PC-3 (cell line): ENCODE results near the gene BMPR1A. TPM values are rescaled to one million over a fixed set of nuclear protein-coding genes. Genes with fewer than 3 reads are reported as not detected.

ENCODE experiments used
- ATAC-seq: fragments of 200-7000 bp; cut with Tn5 transposase; 2 replicates; pipeline ENCODE4 v1.9.1; 2020; ENCODE audit warnings: mild to moderate bottlenecking, moderate library complexity
- BruUV-seq: library from RNA; stranded (reverse); fragments of 400-500 nt; replicated peaks from 2 replicates; lab custom pipeline; 2021; lab: Mats Ljungman, UMichigan
- CTCF ChIA-PET: fragments of 300-600 bp; sonication (Branson Sonifier 250); formaldehyde crosslinking; loops from one replicate; lab custom pipeline; 2022; ENCODE audit warnings: antibody characterized with exemption; lab: Charles Lee
- POLR2A ChIA-PET: fragments of 300-600 bp; sonication (Branson Sonifier 250); formaldehyde crosslinking; loops from one replicate; lab custom pipeline; 2022; ENCODE audit warnings: antibody characterized with exemption; ENCODE audit not compliant: unreplicated experiment; lab: Charles Lee
- DNase-seq: peaks from one replicate; pipeline ENCODE4 v3.0.0-alpha.2; 2015
- H2AFZ ChIP-seq: fragments of 300-600 bp; sonication (generic); 2 replicates; pipeline ENCODE4 v1.6.0; 2016; ENCODE audit warnings: antibody characterized with exemption, low read length
- H3F3A ChIP-seq: fragments of 300-600 bp; sonication (generic); one replicate; pipeline ENCODE4 v1.6.0; 2017; ENCODE audit warnings: antibody characterized with exemption, low read length, control low read depth, mild to moderate bottlenecking; ENCODE audit not compliant: unreplicated experiment
- H3K27ac ChIP-seq: fragments of 300-600 bp; sonication (generic); 2 replicates; pipeline ENCODE4 v1.5.1; 2016; ENCODE audit warnings: mild to moderate bottlenecking, low read length
- H3K27me3 ChIP-seq: fragments of 300-600 bp; sonication (generic); 2 replicates; pipeline ENCODE4 v1.6.1; 2016; ENCODE audit warnings: low read length, mixed read lengths
- H3K36me3 ChIP-seq: fragments of 300-600 bp; sonication (generic); 2 replicates; pipeline ENCODE4 v1.6.1; 2016; ENCODE audit warnings: low read depth, mixed run types, low read length, mixed read lengths
- H3K4me1 ChIP-seq: fragments of 300-600 bp; sonication (generic); 2 replicates; pipeline ENCODE4 v1.5.1; 2016; ENCODE audit warnings: low read length; ENCODE audit not compliant: insufficient read depth
- H3K4me2 ChIP-seq: fragments of 300-600 bp; sonication (generic); 2 replicates; pipeline ENCODE4 v1.6.0; 2016; ENCODE audit warnings: low read length
- H3K4me3 ChIP-seq: fragments of 300-600 bp; sonication (generic); 2 replicates; pipeline ENCODE4 v1.5.1; 2016; ENCODE audit warnings: mild to moderate bottlenecking, low read length, mixed read lengths
- H3K79me2 ChIP-seq: fragments of 300-600 bp; sonication (generic); 2 replicates; pipeline ENCODE4 v1.6.1; 2017; ENCODE audit warnings: low read length, mixed read lengths
- H3K9ac ChIP-seq: fragments of 300-600 bp; sonication (generic); 2 replicates; pipeline ENCODE4 v1.6.0; 2016; ENCODE audit warnings: mild to moderate bottlenecking, low read length
- H3K9me2 ChIP-seq: fragments of 300-600 bp; sonication (generic); replicated peaks from 2 replicates; pipeline ENCODE4 v1.6.1; 2016; ENCODE audit warnings: mixed run types, low read length, mixed read lengths
- H3K9me3 ChIP-seq: fragments of 300-600 bp; sonication (generic); 2 replicates; pipeline ENCODE4 v1.6.1; 2016; ENCODE audit warnings: low read length, mixed read lengths
- H4K20me1 ChIP-seq: fragments of 300-600 bp; sonication (generic); 2 replicates; pipeline ENCODE4 v1.6.1; 2016; ENCODE audit warnings: low read length, mixed read lengths
- EZH2 ChIP-seq: fragments of 300-600 bp; sonication (generic); IDR thresholded peaks from one replicate; pipeline ENCODE4 v1.6.1; 2017; ENCODE audit warnings: antibody characterized with exemption, mild to moderate bottlenecking, low read length; ENCODE audit not compliant: unreplicated experiment
- EZH2phosphoT487 ChIP-seq: fragments of 300-600 bp; sonication (generic); IDR thresholded peaks from 2 replicates; pipeline ENCODE4 v1.6.1; 2018; ENCODE audit warnings: mild to moderate bottlenecking, antibody characterized with exemption, low read length, borderline replicate concordance
- intact Hi-C: fragments of 100-400 bp; cut with micrococcal nuclease; formaldehyde crosslinking; loops from 2 replicates; pipeline ENCODE4 v1.9.0; 2023
- total RNA-seq: library from RNA; depleted of rRNA; stranded (reverse); fragments of >200 nt; gene quantifications from 2 replicates; pipeline ENCODE4 v1.2.3, GENCODE V29; 2014
- TF ChIP-seq, protein P1 (sequence below): fragments of 300-600 bp; sonication (generic); conservative IDR thresholded peaks from 2 replicates; pipeline ENCODE4 v1.5.1; 2017; ENCODE audit warnings: antibody characterized with exemption, low read depth, mild to moderate bottlenecking, low read length

Gene BMPR1A
- total RNA-seq, 1 experiment from 2014 or later = 14.5 TPM

DNA sequence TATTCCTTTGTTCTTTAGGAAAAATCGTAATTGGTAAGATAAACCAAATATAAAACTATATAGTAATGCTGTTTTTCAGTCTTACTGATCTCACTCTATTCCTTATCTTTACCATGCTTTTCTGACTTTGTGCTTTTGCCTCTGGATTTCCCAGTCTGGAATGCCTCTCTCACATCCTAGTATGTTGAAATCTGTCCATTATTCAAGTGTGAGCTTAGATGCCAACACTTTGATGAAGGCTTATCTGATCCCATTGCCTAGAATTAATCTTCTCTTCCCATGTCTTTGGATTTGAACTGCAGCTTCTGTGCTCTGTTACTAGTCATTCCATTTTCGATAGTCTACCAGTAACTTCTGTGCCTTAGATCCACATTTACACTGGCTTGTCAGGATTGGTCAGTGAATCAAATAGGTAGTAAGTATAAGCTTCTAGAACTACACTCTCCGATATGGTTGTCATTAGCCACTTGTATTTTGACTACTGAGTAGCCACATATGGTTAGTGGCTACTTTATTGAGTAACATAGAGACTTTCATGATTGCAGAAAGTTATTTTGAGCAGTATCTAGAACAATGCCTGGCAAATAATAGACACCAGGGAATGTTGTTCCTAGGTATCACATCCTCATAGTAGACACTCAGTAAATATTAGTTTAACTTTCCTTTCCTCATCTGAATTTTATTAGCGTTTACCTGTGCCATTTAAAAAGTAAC, 92.9 kb downstream of the BMPR1A start:
- no peaks in the 10 kb centered on the region for H3K27me3 ChIP-seq
- no peaks in the 10 kb centered on the region for H3K9me3 ChIP-seq
- TF ChIP-seq EZH2 (no peak), EZH2phosphoT487 (no peak)
- TF ChIP-seq, protein P1, sequence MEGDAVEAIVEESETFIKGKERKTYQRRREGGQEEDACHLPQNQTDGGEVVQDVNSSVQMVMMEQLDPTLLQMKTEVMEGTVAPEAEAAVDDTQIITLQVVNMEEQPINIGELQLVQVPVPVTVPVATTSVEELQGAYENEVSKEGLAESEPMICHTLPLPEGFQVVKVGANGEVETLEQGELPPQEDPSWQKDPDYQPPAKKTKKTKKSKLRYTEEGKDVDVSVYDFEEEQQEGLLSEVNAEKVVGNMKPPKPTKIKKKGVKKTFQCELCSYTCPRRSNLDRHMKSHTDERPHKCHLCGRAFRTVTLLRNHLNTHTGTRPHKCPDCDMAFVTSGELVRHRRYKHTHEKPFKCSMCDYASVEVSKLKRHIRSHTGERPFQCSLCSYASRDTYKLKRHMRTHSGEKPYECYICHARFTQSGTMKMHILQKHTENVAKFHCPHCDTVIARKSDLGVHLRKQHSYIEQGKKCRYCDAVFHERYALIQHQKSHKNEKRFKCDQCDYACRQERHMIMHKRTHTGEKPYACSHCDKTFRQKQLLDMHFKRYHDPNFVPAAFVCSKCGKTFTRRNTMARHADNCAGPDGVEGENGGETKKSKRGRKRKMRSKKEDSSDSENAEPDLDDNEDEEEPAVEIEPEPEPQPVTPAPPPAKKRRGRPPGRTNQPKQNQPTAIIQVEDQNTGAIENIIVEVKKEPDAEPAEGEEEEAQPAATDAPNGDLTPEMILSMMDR = no peak
- ChIA-PET POLR2A (no interaction called here), CTCF (interaction anchor here (0.7 kb wide), 1 partner anchor 81 kb away, joined by 3 read pairs; no protein-coding TSS in a partner anchor)
- no peaks in the 10 kb centered on the region for H3F3A ChIP-seq
- no peak overlapping the region for H2AFZ ChIP-seq
- H3K4me2 ChIP-seq = no peak overlapping the region
- H3K4me1 ChIP-seq = peaks cover 18% of the 10 kb centered on the region
- no peaks in the 10 kb centered on the region for H4K20me1 ChIP-seq
- intact Hi-C loops = loop anchor here (1.0 kb wide), 1 partner anchor 13 kb away; no protein-coding TSS in a partner anchor
- H3K27ac ChIP-seq = no peak overlapping the region
- H3K4me3 ChIP-seq = no peak overlapping the region
- H3K9me2 ChIP-seq = no peaks in the 10 kb centered on the region
- no peak overlapping the region for H3K9ac ChIP-seq
- no TSS peak for BruUV-seq
- no peaks in the 10 kb centered on the region for H3K36me3 ChIP-seq
- no peaks in the 10 kb centered on the region for H3K79me2 ChIP-seq
- DNase-seq (no peak), ATAC-seq (peak; percentile 83)

DNA sequence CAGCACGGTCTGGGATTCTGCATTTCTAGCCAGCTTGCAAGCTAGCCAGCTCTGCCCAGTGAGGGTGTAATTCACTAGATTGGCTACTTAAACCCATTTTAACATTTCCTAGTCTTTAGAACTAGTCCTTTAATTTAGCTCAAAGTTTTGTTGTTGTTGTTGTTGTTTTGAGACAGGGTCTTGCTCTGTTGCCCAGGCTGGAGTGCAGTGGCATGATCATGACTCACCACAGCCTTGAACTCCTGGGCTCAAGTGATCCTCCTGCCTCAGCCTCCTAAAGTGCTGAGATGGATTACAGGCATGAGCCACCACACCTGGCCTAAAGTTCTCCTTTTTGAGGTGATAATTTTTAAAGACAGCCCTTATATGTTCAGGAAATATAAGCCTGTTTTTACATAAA, 94.1 kb downstream of the BMPR1A start:
- BruUV-seq = no TSS peak
- intact Hi-C loops = no loop called here
- no peaks in the 10 kb centered on the region for H3K9me3 ChIP-seq
- H3K9me2 ChIP-seq = no peaks in the 10 kb centered on the region
- H4K20me1 ChIP-seq = no peaks in the 10 kb centered on the region
- TF ChIP-seq EZH2 = no peak
- TF ChIP-seq, protein P1 = no peak
- TF ChIP-seq EZH2phosphoT487 = no peak
- H3K9ac ChIP-seq = no peak overlapping the region
- no peak overlapping the region for H3K27ac ChIP-seq
- H3K79me2 ChIP-seq = no peaks in the 10 kb centered on the region
- H3F3A ChIP-seq = no peaks in the 10 kb centered on the region
- POLR2A ChIA-PET = no interaction called here
- peaks cover 18% of the 10 kb centered on the region for H3K4me1 ChIP-seq
- no peak overlapping the region for H3K4me2 ChIP-seq
- no peaks in the 10 kb centered on the region for H3K27me3 ChIP-seq
- ATAC-seq (no peak), DNase-seq (no peak)
- CTCF ChIA-PET = no interaction called here
- no peak overlapping the region for H2AFZ ChIP-seq
- H3K36me3 ChIP-seq = no peaks in the 10 kb centered on the region
- no peak overlapping the region for H3K4me3 ChIP-seq
